ENCODE measurements around the gene ATP5MK. TPM values are rescaled to one million over a fixed set of nuclear protein-coding genes. Genes with fewer than 3 reads are reported as not detected.
A peak's percentile ranks its signal among the peaks of the same experiment; 100 is the strongest.
"Not testable (repeated sequence)": the region's sequence is repeated elsewhere in the genome, so short reads cannot be mapped to it uniquely, and the experiment has no call there.

Gene ATP5MK
- total RNA-seq, 6 experiments from 2014 or later, result 397 to 452 (median 442) TPM

- no peaks in the 10 kb centered on the region for H3K9me3 Mint-ChIP-seq
- H3K27ac Mint-ChIP-seq, result no peak overlapping the region
- no peak overlapping the region for H3K4me3 Mint-ChIP-seq
- H3K4me1 Mint-ChIP-seq (ENCODE audit: low read depth), result peaks cover 13% of the 10 kb centered on the region
- no peak for TF ChIP-seq CTCF (IDR thresholded peaks at IDR 0.05)
- H3K36me3 Mint-ChIP-seq (ENCODE audit: low read depth), result no peaks in the 10 kb centered on the region
- no peak for DNase-seq
- H3K27me3 Mint-ChIP-seq (ENCODE audit: insufficient read depth), result no peaks in the 10 kb centered on the region
Measured at GRCh38 chr10:103355906-103356599, 40.2 kb downstream of the ATP5MK start.

- H3K4me1 Mint-ChIP-seq (ENCODE audit: low read depth); DNase-seq; H3K36me3 Mint-ChIP-seq (ENCODE audit: low read depth); H3K4me3 Mint-ChIP-seq; H3K27me3 Mint-ChIP-seq (ENCODE audit: insufficient read depth); H3K9me3 Mint-ChIP-seq; H3K27ac Mint-ChIP-seq: not testable (repeated sequence)
Measured at GRCh38 chr10:103354567-103354966, 41.7 kb downstream of the ATP5MK start.

- H3K4me1 Mint-ChIP-seq (ENCODE audit: low read depth), result peaks cover 11% of the 10 kb centered on the region
- no peaks in the 10 kb centered on the region; the same call in 1 of the 2 replicates for H3K36me3 Mint-ChIP-seq (ENCODE audit: low read depth)
- H3K27me3 Mint-ChIP-seq (ENCODE audit: insufficient read depth), result no peaks in the 10 kb centered on the region
- H3K4me3 Mint-ChIP-seq, result no peak overlapping the region
- H3K9me3 Mint-ChIP-seq, result no peaks in the 10 kb centered on the region
- DNase-seq, result no peak
- no peak overlapping the region for H3K27ac Mint-ChIP-seq
- no peak; the same call in 1 of the 2 replicates for TF ChIP-seq CTCF (IDR thresholded peaks at IDR 0.05)
Measured at GRCh38 chr10:103353281-103353680, 43.0 kb downstream of the ATP5MK start.

GRCh38 chr10:103350517-103351260 lies 45.6 kb downstream of the ATP5MK start, which contains the start of gene PCGF6:
PCGF6 (minus strand) TSS chr10:103351140; CDS start chr10:103351066, 74 bp downstream.
- peaks cover 11% of the 10 kb centered on the region for H3K4me1 Mint-ChIP-seq (ENCODE audit: low read depth)
- no peaks in the 10 kb centered on the region; the same call in 1 of the 2 replicates for H3K36me3 Mint-ChIP-seq (ENCODE audit: low read depth)
- no peaks in the 10 kb centered on the region for H3K27me3 Mint-ChIP-seq (ENCODE audit: insufficient read depth)
- peak; percentile 61 for DNase-seq
- peak within 1 kb of the TSS; percentile 94 for H3K4me3 Mint-ChIP-seq
- peak; percentile 20 for TF ChIP-seq CTCF (IDR thresholded peaks at IDR 0.05)
- H3K27ac Mint-ChIP-seq, result peak within 1 kb of the TSS; percentile 91
- no peaks in the 10 kb centered on the region for H3K9me3 Mint-ChIP-seq

- TF ChIP-seq CTCF (IDR thresholded peaks at IDR 0.05), result no peak
- H3K4me1 Mint-ChIP-seq (ENCODE audit: low read depth), result peaks cover 11% of the 10 kb centered on the region
- H3K36me3 Mint-ChIP-seq (ENCODE audit: low read depth), result no peaks in the 10 kb centered on the region; the same call in 1 of the 2 replicates
- DNase-seq, result no peak
- no peaks in the 10 kb centered on the region for H3K27me3 Mint-ChIP-seq (ENCODE audit: insufficient read depth)
- peak overlapping the region; percentile 94 for H3K4me3 Mint-ChIP-seq
- H3K27ac Mint-ChIP-seq, result peak overlapping the region; percentile 40; the same call in 1 of the 2 replicates
- no peaks in the 10 kb centered on the region for H3K9me3 Mint-ChIP-seq
Measured at GRCh38 chr10:103350175-103350516, 46.1 kb downstream of the ATP5MK start.

Small RNA genes lying within 50 kb of the gene (microRNA-seq; reads per million reads assigned to microRNA genes)
- gene MIR1307, result 9,778 reads per million, percentile 93 among the genes with 10 or more reads in this experiment

Other genes starting within 250 kb of the ATP5MK start
- 10 to 100 TPM; 78.5 to 97.4 (median 81.1) TPM for gene NT5C2, start 203.2 kb downstream of the ATP5MK start, total RNA-seq (2021; fragmentation: NEBNext Ultra II Directional; extraction: Animal tissue kit (Norgen Biotek cat#: 25700))
- under 1 TPM in 1 of 6 experiments, not detected in 5; 0.14 TPM for gene RPEL1, start 150.6 kb downstream of the ATP5MK start, total RNA-seq (2021; fragmentation: NEBNext Ultra II Directional; extraction: Animal tissue kit (Norgen Biotek cat#: 25700))
- gene INA, start 119.3 kb downstream of the ATP5MK start, total RNA-seq (2021; fragmentation: NEBNext Ultra II Directional; extraction: Animal tissue kit (Norgen Biotek cat#: 25700)), result 1 to 10 TPM in 2 of 6 experiments, under 1 TPM in 3, not detected in 1; 0.06 to 1.3 (median 0.10) TPM
- gene PCGF6, start 45.3 kb downstream of the ATP5MK start, total RNA-seq (2021; fragmentation: NEBNext Ultra II Directional; extraction: Animal tissue kit (Norgen Biotek cat#: 25700)), result 1 to 10 TPM; 7.4 to 9.2 (median 8.4) TPM
- gene TAF5, start 28.5 kb downstream of the ATP5MK start, total RNA-seq (2021; fragmentation: NEBNext Ultra II Directional; extraction: Animal tissue kit (Norgen Biotek cat#: 25700)), result 1 to 10 TPM; 2.7 to 4.0 (median 3.8) TPM
- 10 to 100 TPM; 30.8 to 38.4 (median 32.1) TPM for gene PDCD11, start 151 bp upstream of the ATP5MK start, total RNA-seq (2021; fragmentation: NEBNext Ultra II Directional; extraction: Animal tissue kit (Norgen Biotek cat#: 25700))
- gene CALHM2, start 55.9 kb upstream of the ATP5MK start, total RNA-seq (2021; fragmentation: NEBNext Ultra II Directional; extraction: Animal tissue kit (Norgen Biotek cat#: 25700)), result 10 to 100 TPM; 41.0 to 46.0 (median 45.1) TPM
- gene CALHM1, start 62.4 kb upstream of the ATP5MK start, total RNA-seq (2021; fragmentation: NEBNext Ultra II Directional; extraction: Animal tissue kit (Norgen Biotek cat#: 25700)), result not detected
- gene CALHM3, start 82.8 kb upstream of the ATP5MK start, total RNA-seq (2021; fragmentation: NEBNext Ultra II Directional; extraction: Animal tissue kit (Norgen Biotek cat#: 25700)), result under 1 TPM in 1 of 6 experiments, not detected in 5; 0.09 TPM
- gene NEURL1, start 97.2 kb upstream of the ATP5MK start, total RNA-seq (2021; fragmentation: NEBNext Ultra II Directional; extraction: Animal tissue kit (Norgen Biotek cat#: 25700)), result under 1 TPM; 0.06 to 0.46 (median 0.27) TPM